ENCODE measurements around the gene SNCG.
"Not testable (repeated sequence)": the region's sequence is repeated elsewhere in the genome, so short reads cannot be mapped to it uniquely, and the experiment has no call there.

The SNCG gene

GRCh38 chr10:86972613-86973380 is 14.4 kb downstream of the SNCG start:
- DNase-seq (ENCODE audit: extremely low read depth in 1 of 2, low read depth in 1 of 2) = no peak

GRCh38 chr10:86974484-86974883 is 16.1 kb downstream of the SNCG start:
- DNase-seq (ENCODE audit: extremely low read depth in 1 of 2, low read depth in 1 of 2) = no peak

GRCh38 chr10:86976362-86977056 is 18.1 kb downstream of the SNCG start:
- no peak for DNase-seq (ENCODE audit: extremely low read depth in 1 of 2, low read depth in 1 of 2)

GRCh38 chr10:86978457-86978856 is 20.1 kb downstream of the SNCG start:
- DNase-seq (ENCODE audit: extremely low read depth in 1 of 2, low read depth in 1 of 2) = not testable (repeated sequence)

- no peak for DNase-seq (ENCODE audit: extremely low read depth in 1 of 2, low read depth in 1 of 2)
Observed at GRCh38 chr10:86979296-86979818, 21.0 kb downstream of the SNCG start.

GRCh38 chr10:86979977-86980448 is 21.6 kb downstream of the SNCG start:
- no peak for DNase-seq (ENCODE audit: extremely low read depth in 1 of 2, low read depth in 1 of 2)

- DNase-seq (ENCODE audit: extremely low read depth in 1 of 2, low read depth in 1 of 2) = not testable (repeated sequence)
Observed at GRCh38 chr10:86981020-86981419, 22.6 kb downstream of the SNCG start.

- DNase-seq (ENCODE audit: extremely low read depth in 1 of 2, low read depth in 1 of 2) = no peak
Observed at GRCh38 chr10:86981716-86982115, 23.3 kb downstream of the SNCG start.

- not testable (repeated sequence) for DNase-seq (ENCODE audit: extremely low read depth in 1 of 2, low read depth in 1 of 2)
Observed at GRCh38 chr10:86984498-86984897, 26.1 kb downstream of the SNCG start.

GRCh38 chr10:86988520-86988919 is 30.1 kb downstream of the SNCG start:
- no peak for DNase-seq (ENCODE audit: extremely low read depth in 1 of 2, low read depth in 1 of 2)

- not testable (repeated sequence) for DNase-seq (ENCODE audit: extremely low read depth in 1 of 2, low read depth in 1 of 2)
Observed at GRCh38 chr10:86991362-86991761, 33.0 kb downstream of the SNCG start.

GRCh38 chr10:86992456-86992855 is 34.1 kb downstream of the SNCG start:
- no peak for DNase-seq (ENCODE audit: extremely low read depth in 1 of 2, low read depth in 1 of 2)

GRCh38 chr10:86992929-86993328 is 34.5 kb downstream of the SNCG start:
- no peak for DNase-seq (ENCODE audit: extremely low read depth in 1 of 2, low read depth in 1 of 2)

GRCh38 chr10:86999802-87000403 is 41.5 kb downstream of the SNCG start:
- not testable (repeated sequence) for DNase-seq (ENCODE audit: extremely low read depth in 1 of 2, low read depth in 1 of 2)

GRCh38 chr10:87000491-87000890 is 42.1 kb downstream of the SNCG start:
- no peak for DNase-seq (ENCODE audit: extremely low read depth in 1 of 2, low read depth in 1 of 2)

- DNase-seq (ENCODE audit: extremely low read depth in 1 of 2, low read depth in 1 of 2) = not testable (repeated sequence)
Observed at GRCh38 chr10:87007124-87007523, 48.7 kb downstream of the SNCG start.

GRCh38 chr10:87007674-87008073 is 49.3 kb downstream of the SNCG start:
- DNase-seq (ENCODE audit: extremely low read depth in 1 of 2, low read depth in 1 of 2) = not testable (repeated sequence)

- not testable (repeated sequence) for DNase-seq (ENCODE audit: extremely low read depth in 1 of 2, low read depth in 1 of 2)
Observed at GRCh38 chr10:87008303-87008702, 49.9 kb downstream of the SNCG start.

GRCh38 chr10:87009134-87009696 is 50.8 kb downstream of the SNCG start:
- DNase-seq (ENCODE audit: extremely low read depth in 1 of 2, low read depth in 1 of 2) = not testable (repeated sequence)
